ENCODE results near the gene S100A14.
"Not testable (repeated sequence)": the region's sequence is repeated elsewhere in the genome, so short reads cannot be mapped to it uniquely, and the experiment has no call there.

Gene S100A14

DNA sequence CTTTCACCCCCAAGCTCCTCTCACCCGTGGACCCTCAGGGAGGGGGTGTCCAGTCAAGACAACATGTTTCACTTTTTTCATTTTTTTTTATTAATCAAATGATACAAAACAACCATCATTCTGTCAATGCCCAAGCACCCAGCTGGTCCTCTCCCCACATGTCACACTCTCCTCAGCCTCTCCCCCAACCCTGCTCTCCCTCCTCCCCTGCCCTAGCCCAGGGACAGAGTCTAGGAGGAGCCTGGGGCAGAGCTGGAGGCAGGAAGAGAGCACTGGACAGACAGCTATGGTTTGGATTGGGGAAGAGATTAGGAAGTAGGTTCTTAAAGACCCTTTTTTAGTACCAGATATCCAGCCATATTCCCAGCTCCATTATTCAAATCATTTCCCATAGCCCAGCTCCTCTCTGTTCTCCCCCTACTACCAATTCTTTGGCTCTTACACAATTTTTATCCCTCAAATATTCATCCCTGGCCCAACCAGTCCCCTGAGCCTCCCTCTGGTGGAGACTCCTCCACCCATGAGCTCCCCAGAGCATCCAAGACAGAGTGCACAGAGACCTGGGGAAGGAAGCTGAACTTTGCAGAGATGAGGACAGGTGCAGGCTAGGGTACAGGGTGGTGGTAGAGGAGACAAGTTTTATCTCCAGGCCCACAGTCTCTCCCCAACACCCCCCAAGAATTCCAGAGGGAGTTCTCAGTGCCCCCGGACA is 1.8 kb downstream of the S100A14 start:
- no peak for DNase-seq

DNA sequence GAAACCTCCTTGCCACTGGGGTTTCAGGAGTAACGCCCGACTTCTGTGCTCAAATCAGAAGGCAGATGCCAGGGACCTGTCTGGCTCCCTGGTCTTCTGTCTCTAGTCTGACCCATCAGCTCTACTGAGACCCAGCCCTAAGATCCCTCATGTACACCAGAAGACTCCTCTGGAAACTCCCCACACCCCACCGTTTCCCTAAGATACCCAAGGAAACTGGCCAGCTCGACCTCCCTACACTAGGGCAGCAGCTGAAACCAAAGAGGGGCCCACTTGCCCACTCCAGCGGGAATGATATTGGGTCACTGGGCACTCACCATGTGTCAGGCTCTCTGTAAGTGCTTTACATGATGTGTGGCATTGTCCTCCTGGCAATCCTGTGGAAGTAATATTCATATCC is 2.7 kb downstream of the S100A14 start:
- DNase-seq = no peak

GRCh38 chr1:153612755-153613331 is 3.3 kb downstream of the S100A14 start, which contains the start of gene S100A16:
TSS of gene S100A16 (minus strand) at chr1:153613137. CDS start at chr1:153608151, 4,986 bp downstream.
- no peak for DNase-seq

- DNase-seq = no peak
Observed at GRCh38 chr1:153612111-153612754, 3.9 kb downstream of the S100A14 start.

DNA sequence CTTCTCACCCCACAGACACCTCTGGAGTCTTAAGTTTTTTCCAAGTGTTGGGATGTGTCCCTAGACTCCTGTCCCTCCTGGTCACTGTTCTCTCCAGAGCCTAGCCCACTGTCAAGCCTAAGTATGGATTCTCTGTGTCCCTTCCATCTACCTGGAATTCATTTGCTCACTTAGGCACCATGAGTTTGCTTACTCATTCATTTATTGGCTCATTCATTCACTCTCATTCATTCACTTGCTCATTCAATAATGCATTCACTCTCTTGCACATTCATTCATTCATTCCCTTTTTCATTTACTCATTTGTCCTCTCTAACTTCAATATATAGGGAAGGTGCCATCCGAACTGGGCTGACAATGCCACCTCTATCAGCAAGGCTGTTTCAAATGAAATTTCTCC is 4.8 kb downstream of the S100A14 start:
- no peak for DNase-seq

DNA sequence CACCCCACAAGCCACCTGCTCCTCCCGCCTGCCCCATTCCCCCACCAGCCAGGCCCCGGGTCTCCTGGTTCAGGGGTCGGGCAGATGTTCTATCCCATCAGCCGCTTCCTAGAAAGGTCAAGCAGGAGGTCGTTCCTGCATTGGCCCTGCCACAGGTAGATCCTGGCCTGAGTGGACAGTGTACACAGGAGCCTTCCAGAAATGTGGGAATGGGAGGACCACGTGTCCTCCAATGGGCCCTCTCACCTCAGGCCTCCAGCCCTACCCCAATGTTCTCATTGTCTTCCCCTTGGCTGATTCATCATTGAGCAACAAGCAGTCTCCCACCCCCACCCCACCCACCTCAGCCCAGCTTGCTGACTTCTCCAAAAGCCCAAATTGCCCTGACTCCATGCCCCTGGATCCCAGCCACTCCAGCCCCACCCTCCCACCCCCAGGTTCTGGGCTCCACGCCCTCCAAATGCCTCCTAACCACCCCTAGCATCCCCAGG is 5.3 kb downstream of the S100A14 start:
- no peak for DNase-seq

DNA sequence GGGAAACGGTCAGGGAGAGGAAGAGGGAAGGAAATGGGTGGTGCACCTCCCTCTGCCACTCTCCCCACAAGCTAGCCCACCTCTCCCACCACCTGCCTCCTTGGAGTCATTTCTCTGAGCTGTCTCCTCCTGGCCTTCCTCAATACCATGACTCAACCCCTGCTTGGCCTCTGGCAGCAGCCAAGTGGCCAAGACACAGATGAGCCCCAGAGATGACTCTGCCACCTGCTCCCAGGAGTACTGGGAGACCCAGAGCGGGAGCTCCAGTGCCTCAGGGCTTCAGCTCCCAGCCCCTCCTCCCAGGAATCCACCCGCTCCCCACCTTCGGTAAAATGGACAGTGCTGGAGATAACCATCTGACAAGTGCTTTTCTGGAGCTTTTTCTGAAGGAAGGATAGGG is 5.8 kb downstream of the S100A14 start:
- no peak for DNase-seq

- DNase-seq = no peak
Observed at GRCh38 chr1:153609585-153609907, 6.6 kb downstream of the S100A14 start.

DNA sequence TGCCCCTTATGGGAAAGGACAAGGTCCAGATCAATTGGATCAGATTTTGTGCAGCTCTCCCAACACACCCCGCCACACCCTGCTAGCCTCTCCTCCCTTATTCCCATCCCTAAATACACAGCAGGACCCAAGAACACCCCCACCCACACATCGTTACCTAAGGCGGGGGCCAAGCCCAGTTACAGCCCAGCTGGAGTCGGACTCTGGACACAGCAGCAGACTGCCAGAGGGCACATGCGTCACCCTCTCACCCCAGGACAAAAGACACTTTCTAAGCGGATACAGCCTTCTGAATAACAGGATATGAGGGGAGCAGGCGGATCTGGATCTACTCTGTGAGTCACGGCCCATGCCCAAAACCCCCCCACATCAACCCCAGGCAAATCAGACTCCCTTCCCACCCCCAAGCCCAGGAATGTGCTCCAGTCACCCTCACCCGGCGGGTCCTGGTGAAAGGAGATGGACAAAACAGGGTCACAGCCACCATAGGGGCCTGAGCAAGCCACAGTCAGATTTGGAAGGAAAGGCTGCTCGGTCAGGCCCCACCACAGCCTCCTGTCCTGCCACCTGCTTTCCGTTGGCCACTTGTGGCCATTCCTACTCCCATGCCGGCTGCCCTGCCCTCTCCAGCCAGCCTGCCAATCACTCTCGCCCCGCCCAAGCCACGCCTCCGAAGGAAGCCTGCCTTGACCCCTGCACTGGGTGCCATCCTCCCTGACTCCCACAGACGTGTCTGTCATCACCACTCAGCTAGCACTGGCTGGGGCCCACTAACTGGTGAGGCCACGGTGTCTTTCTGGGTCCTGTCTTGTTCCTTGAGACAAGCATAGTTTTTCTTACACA is 7.2 kb downstream of the S100A14 start:
- DNase-seq = no peak

GRCh38 chr1:153608089-153608682 is 7.9 kb downstream of the S100A14 start:
- DNase-seq = no peak

DNA sequence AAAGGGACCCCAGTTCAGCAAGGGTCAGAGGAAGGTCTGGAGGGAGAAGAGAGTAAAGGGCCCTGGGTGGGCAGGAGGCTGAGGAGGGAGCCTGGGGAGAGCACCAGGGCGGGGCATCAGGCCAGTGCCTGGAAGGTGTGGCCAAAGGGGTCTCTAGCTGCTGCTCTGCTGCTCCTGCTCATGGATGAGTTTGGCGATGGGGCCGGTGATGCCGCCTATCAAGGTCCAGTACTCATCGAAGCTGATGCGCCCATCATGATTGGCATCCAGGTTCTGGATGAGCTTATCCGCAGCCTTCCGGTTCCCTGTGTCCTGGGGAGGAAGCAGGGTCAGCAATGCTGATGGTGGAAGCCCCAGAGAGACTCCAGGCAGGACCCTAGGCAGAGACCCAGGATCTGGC is 8.7 kb downstream of the S100A14 start:
- no peak for DNase-seq

- DNase-seq = no peak
Observed at GRCh38 chr1:153606194-153606593, 9.9 kb downstream of the S100A14 start.

- no peak for DNase-seq
Observed at GRCh38 chr1:153602749-153603148, 13.4 kb downstream of the S100A14 start.

DNA sequence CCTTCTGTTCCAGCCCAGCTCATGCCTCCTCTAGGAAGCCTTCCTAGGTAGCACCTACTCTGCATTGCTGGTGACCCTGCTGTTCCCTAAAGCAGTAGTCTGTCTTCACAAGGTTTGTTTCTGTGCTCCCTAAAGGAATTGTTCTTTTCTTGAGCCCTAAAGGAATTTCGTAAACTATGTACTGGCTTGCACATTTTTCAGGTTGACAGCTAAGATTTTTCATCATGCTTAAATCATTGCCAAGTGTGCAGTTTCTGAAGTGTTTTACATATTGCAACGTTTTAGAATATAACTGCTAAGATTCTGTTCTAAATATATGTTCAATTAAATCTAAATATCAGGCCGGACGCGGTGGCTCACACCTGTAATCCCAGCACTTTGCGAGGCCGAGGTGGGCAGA is 16.3 kb downstream of the S100A14 start:
- DNase-seq = no peak

- no peak for DNase-seq
Observed at GRCh38 chr1:153598309-153599172, 17.6 kb downstream of the S100A14 start.

DNA sequence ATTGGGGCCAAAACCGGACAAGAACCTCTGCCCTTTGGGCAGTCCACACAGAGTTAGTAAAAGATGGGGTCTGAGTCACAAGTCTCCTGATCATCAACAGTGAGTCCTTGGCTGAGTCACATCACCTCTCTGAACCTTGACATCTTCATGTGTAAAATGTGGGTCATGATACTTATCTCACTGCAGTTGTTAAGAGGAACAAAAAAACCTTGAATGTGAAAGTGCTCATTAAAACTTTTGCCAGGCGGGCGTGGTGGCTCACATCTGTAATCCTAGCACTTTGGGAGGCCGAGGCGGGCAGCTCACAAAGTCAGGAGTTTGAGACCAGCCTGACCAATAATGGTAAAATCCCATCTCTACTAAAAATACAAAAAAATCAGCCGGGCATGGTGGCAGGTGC is 18.9 kb downstream of the S100A14 start:
- no peak for DNase-seq

GRCh38 chr1:153592748-153593147 is 23.4 kb downstream of the S100A14 start:
- no peak for DNase-seq

- DNase-seq = no peak
Observed at GRCh38 chr1:153588482-153588881, 27.6 kb downstream of the S100A14 start.

DNA sequence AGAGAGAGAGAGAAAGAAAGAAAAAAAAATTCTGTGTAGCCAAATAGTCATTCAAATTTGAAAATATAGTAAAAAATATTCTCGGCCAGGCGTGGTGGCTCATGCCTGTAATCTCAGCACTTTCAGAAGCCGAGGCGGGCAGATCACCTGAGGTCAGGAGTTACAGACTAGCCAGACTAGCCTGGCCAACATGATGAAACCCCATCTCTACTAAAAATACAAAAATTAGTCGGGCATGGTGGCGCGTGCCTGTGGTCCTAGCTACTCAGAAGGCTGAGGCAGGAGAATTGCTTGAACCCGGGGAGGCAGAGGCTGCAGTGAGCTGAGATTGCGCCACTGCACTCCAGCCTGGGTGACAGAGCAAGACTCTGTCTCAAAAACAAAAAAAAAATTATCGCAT is 28.1 kb downstream of the S100A14 start:
- DNase-seq = not testable (repeated sequence)

- DNase-seq = no peak
Observed at GRCh38 chr1:153587314-153587713, 28.8 kb downstream of the S100A14 start.

GRCh38 chr1:153586347-153586746 is 29.8 kb downstream of the S100A14 start:
- no peak for DNase-seq

GRCh38 chr1:153585006-153585405 is 31.1 kb downstream of the S100A14 start:
- DNase-seq = no peak

Measured in activated CD4-positive, CD25-positive, alpha-beta regulatory T cell treated with anti-CD3 and anti-CD28 coated beads, Interleukin-2, amount 50 U/mL, for 72 hours (primary cell).